Liver (tissue), 9 donors: Measurements from ENCODE around the gene EIF1AD. TPM values are rescaled to one million over a fixed set of nuclear protein-coding genes. Genes with fewer than 3 reads are reported as not detected.

ENCODE experiments used
- DNase-seq: peaks from one replicate; pipeline ENCODE4 v3.0.0-alpha.2; 2017; ENCODE audit warnings: low spot score
- H3K27ac ChIP-seq, 2 donors: one replicate each; pipeline ENCODE4 v1.7.0; 2013; ENCODE audit warnings: inconsistent platforms in 2 of 2, low read length in 2 of 2, control low read depth in 1 of 2, low read depth in 1 of 2, mild to moderate bottlenecking in 1 of 2
- H3K27me3 ChIP-seq, 4 donors: one replicate each; pipeline versions ENCODE4 v1.6.1 to v1.7.0; 2013; ENCODE audit warnings: low read length in 3 of 4, inconsistent platforms in 1 of 4, mild to moderate bottlenecking in 1 of 4, moderate library complexity in 1 of 4; ENCODE audit not compliant: control insufficient read depth in 4 of 4, insufficient read depth in 4 of 4
- H3K36me3 ChIP-seq, 4 donors: one replicate each; pipeline versions ENCODE4 v1.6.1 to v1.7.0; 2013; ENCODE audit warnings: low read length in 3 of 4, mild to moderate bottlenecking in 3 of 4, low read depth in 1 of 4, moderate library complexity in 1 of 4; ENCODE audit not compliant: control insufficient read depth in 4 of 4, insufficient read depth in 3 of 4
- H3K4me1 ChIP-seq, 4 donors: one replicate each; pipeline versions ENCODE4 v1.6.1 to v1.7.0; 2013; ENCODE audit warnings: low read length in 3 of 4, mild to moderate bottlenecking in 3 of 4, moderate library complexity in 1 of 4; ENCODE audit not compliant: control insufficient read depth in 4 of 4, insufficient read depth in 4 of 4
- H3K4me3 ChIP-seq, 3 donors: one replicate each; pipeline versions ENCODE4 v1.6.1 to v1.7.0; 2013; ENCODE audit warnings: low read length in 3 of 3, control low read depth in 1 of 3, low read depth in 1 of 3, mild to moderate bottlenecking in 1 of 3
- H3K9ac ChIP-seq, 2 donors: one replicate each; pipeline ENCODE4 v1.7.0; 2013; ENCODE audit warnings: low read length in 2 of 2, mild to moderate bottlenecking in 2 of 2, moderate library complexity in 2 of 2, control low read depth in 1 of 2, low read depth in 1 of 2
- H3K9me3 ChIP-seq, 4 donors: one replicate each; pipeline versions ENCODE4 v1.6.1 to v1.7.0; 2013; ENCODE audit warnings: low read length in 3 of 4; ENCODE audit not compliant: control insufficient read depth in 4 of 4
- EGR1 ChIP-seq, 2 donors: IDR thresholded peaks; 2 replicates each; pipeline ENCODE4 v1.6.1; 2016 to 2018; ENCODE audit warnings: antibody characterized with exemption in 2 of 2, low read depth in 2 of 2
- FOXA1 ChIP-seq: IDR thresholded peaks from 2 replicates; pipeline ENCODE4 v1.6.1; 2016; ENCODE audit warnings: antibody characterized with exemption
- GABPA ChIP-seq, 2 donors: IDR thresholded peaks in 1 of 2; conservative IDR thresholded peaks in 1 of 2; 2 replicates each; pipeline ENCODE4 v1.6.1; 2016; ENCODE audit warnings: antibody characterized with exemption in 2 of 2, mild to moderate bottlenecking in 1 of 2, moderate library complexity in 1 of 2
- HNF4A ChIP-seq, 2 donors: conservative IDR thresholded peaks; 2 replicates each; pipeline ENCODE4 v1.6.1; 2016; ENCODE audit warnings: antibody characterized with exemption in 2 of 2, mild to moderate bottlenecking in 2 of 2
- NR2F2 ChIP-seq: IDR thresholded peaks from 2 replicates; pipeline ENCODE4 v1.6.1; 2016; ENCODE audit warnings: antibody characterized with exemption
- RAD21 ChIP-seq, 2 donors: IDR thresholded peaks; 2 replicates each; pipeline ENCODE4 v1.6.1; 2016; ENCODE audit warnings: antibody characterized with exemption in 2 of 2, mild to moderate bottlenecking in 2 of 2
- SP1 ChIP-seq: IDR thresholded peaks from 2 replicates; pipeline ENCODE4 v1.6.1; 2018; ENCODE audit warnings: antibody characterized with exemption, mild to moderate bottlenecking
- TAF1 ChIP-seq: conservative IDR thresholded peaks from 2 replicates; pipeline ENCODE4 v1.6.1; 2016; ENCODE audit warnings: antibody characterized with exemption, mild to moderate bottlenecking
- WGBS: extraction: QIAGEN DNeasy Blood & Tissue Kit; methylation state at CpG from one replicate; pipeline ENCODE4 v1.1.7; 2013; 5-methylcytosine and 5-hydroxymethylcytosine counted together
- polyA plus RNA-seq, 2 donors: library from polyadenylated mRNA; stranded (reverse) in 1 of 2; unstranded in 1 of 2; fragments of 200-250 nt in 1 of 2; fragments of >200 nt in 1 of 2; fragmentation: Nextera tagmentation in 1 of 2; extraction: Ambion mirVana in 1 of 2; gene quantifications; one replicate each; pipeline versions ENCODE4 v1.2.1 to v1.2.3, GENCODE V29; 2013 to 2015
- total RNA-seq, 2 donors: library from RNA; depleted of rRNA; stranded (reverse); fragments of >200 nt; gene quantifications; one replicate each; pipeline ENCODE4 v1.2.3, GENCODE V29; 2014
- TF ChIP-seq, protein P1 (sequence below): IDR thresholded peaks from 2 replicates; pipeline ENCODE4 v1.6.1; 2016; ENCODE audit warnings: antibody characterized with exemption
- TF ChIP-seq, protein P2 (sequence below): fragments of 150-350 bp; IDR thresholded peaks from 2 replicates; pipeline ENCODE4 v1.5.1; 2017; ENCODE audit warnings: improper control_type of control experiment, low read depth, low read length; ENCODE audit not compliant: missing input control
- TF ChIP-seq, protein P3 (sequence below): IDR thresholded peaks from 2 replicates; pipeline ENCODE4 v1.6.1; 2016; ENCODE audit warnings: antibody characterized with exemption, mild to moderate bottlenecking
- donor health status: healthy.
- donor health status: healthy.
- donor health status: healthy.
- donor health status: healthy.
- donor health status: healthy.

Gene EIF1AD
- total and polyA plus RNA-seq, 4 donors: 6.3 to 18.2 (median 14.2) TPM

DNA sequence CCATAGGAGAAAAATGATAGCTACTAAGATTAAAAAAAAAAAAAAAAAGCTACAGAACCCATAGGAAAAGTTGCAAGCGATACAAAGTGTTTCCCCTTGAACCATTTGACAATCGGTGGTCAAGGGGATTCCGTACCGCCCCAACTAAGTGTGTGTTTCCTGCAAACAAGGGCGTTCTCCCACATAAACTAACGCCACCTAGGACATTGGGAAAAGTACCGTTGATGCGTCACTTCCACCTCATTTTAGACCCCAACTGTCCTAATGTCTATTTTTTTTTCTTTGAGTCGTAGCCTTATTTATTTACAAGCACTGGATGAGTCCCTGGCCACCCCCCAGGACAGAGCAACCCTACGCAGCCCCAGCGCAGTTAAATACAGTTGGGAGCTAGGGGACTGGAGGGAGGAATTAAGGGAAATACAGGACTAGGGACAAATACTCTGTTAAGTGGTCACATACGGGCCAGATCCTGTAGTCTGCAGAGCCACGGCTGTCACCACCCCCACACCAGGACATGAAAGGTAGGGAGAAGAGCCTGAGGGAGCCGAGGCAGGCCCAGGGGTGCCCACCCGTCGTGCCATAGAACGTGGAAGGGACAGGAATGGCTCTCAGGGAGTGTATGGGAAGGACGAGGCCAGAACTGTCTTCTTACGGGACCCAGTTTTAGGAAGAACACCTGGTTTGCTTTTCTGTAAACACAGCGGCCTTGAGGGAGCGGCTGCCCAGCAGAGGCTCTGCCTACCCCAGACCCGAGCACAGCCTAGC lies 19.0 kb downstream of the EIF1AD start:
- H3K36me3 ChIP-seq: peaks cover 6 to 15% (median 13%) of the 10 kb centered on the region in 4 donors
- no peak for DNase-seq
- 80% methylated on average over 22 of the region's 22 CpGs for WGBS

DNA sequence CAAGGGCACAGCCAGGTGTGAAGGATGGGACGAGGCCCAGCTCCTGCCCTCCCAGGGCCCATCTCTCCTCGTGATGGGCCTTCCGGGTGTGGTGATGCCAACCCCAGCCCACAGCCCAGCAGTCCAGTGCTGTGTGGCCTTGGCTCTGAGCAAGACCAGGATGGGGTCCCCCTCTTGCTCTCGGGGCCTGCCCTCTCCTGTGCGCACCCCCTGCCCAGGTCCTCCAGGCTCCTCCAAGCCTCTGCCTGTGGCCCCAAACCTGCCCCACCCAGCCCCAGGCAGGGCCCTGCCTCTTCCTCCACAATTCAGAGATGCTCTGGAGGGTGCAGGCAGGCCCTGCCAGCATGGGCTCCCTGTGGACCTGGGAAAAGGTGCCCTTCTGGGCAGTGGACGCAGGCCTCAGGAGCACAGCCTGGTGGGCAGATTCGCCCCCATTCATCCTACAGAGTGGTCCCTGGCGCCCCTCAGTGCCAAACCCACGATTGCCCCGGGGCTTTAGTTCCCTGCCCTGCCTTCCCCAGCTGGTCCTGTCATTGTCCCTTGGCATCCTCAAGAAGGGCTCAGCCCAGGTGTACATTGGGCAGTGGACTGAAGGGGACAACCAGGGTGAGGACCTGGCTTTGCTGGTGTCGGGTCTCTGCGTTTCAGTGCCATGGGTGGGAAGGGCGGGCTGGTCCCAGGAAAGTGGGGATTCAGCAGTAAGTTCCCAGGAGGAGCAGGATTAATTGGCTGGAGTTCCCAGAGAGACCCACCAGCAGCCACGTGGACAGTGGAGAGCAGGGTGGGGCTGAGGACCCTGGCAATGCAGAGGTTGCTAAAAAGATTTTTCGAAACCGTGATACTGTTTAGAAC lies 19.8 kb downstream of the EIF1AD start:
- H3K27ac ChIP-seq: no peak overlapping the region
- no peaks in the 10 kb centered on the region for H3K27me3 ChIP-seq
- peaks cover 11 to 23% (median 18%) of the 10 kb centered on the region in 4 donors for H3K36me3 ChIP-seq
- TF ChIP-seq, protein P1, sequence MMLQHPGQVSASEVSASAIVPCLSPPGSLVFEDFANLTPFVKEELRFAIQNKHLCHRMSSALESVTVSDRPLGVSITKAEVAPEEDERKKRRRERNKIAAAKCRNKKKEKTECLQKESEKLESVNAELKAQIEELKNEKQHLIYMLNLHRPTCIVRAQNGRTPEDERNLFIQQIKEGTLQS: no peak
- TF ChIP-seq EGR1 (IDR thresholded peaks at IDR 0.05; ENCODE audit: low read depth in 2 of 2) (no peak), GABPA (IDR thresholded peaks at IDR 0.05 in 1 of 2, conservative IDR thresholded peaks at IDR 0.05 in 1 of 2) (no peak), SP1 (no peak)
- TF ChIP-seq, protein P2, sequence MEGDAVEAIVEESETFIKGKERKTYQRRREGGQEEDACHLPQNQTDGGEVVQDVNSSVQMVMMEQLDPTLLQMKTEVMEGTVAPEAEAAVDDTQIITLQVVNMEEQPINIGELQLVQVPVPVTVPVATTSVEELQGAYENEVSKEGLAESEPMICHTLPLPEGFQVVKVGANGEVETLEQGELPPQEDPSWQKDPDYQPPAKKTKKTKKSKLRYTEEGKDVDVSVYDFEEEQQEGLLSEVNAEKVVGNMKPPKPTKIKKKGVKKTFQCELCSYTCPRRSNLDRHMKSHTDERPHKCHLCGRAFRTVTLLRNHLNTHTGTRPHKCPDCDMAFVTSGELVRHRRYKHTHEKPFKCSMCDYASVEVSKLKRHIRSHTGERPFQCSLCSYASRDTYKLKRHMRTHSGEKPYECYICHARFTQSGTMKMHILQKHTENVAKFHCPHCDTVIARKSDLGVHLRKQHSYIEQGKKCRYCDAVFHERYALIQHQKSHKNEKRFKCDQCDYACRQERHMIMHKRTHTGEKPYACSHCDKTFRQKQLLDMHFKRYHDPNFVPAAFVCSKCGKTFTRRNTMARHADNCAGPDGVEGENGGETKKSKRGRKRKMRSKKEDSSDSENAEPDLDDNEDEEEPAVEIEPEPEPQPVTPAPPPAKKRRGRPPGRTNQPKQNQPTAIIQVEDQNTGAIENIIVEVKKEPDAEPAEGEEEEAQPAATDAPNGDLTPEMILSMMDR: no peak
- DNase-seq: no peak
- no peak overlapping the region for H3K4me3 ChIP-seq
- 84% methylated on average over 16 of the region's 16 CpGs for WGBS
- no peaks in the 10 kb centered on the region for H3K9me3 ChIP-seq
- no peaks in the 10 kb centered on the region for H3K4me1 ChIP-seq
- no peak overlapping the region for H3K9ac ChIP-seq

More for the DNA sequence above, 19.0 kb downstream of the EIF1AD start:
- Histone ChIP-seq H3K9me3 (no peaks in the 10 kb centered on the region), H3K27ac (no peak overlapping the region), H3K4me1 (no peaks in the 10 kb centered on the region), H3K9ac (no peak overlapping the region), H3K27me3 (no peaks in the 10 kb centered on the region), H3K4me3 (no peak overlapping the region)
- TF ChIP-seq TAF1: no peak
- TF ChIP-seq FOXA1: no peak
- TF ChIP-seq, protein P2: no peak
- TF ChIP-seq NR2F2: no peak
- TF ChIP-seq EGR1 (IDR thresholded peaks at IDR 0.05; ENCODE audit: low read depth in 2 of 2): no peak
- no peak for TF ChIP-seq HNF4A (conservative IDR thresholded peaks at IDR 0.05)
- TF ChIP-seq SP1: no peak
- no peak for TF ChIP-seq GABPA (IDR thresholded peaks at IDR 0.05 in 1 of 2, conservative IDR thresholded peaks at IDR 0.05 in 1 of 2)
- TF ChIP-seq RAD21 (IDR thresholded peaks at IDR 0.05): no peak
- TF ChIP-seq, protein P3, sequence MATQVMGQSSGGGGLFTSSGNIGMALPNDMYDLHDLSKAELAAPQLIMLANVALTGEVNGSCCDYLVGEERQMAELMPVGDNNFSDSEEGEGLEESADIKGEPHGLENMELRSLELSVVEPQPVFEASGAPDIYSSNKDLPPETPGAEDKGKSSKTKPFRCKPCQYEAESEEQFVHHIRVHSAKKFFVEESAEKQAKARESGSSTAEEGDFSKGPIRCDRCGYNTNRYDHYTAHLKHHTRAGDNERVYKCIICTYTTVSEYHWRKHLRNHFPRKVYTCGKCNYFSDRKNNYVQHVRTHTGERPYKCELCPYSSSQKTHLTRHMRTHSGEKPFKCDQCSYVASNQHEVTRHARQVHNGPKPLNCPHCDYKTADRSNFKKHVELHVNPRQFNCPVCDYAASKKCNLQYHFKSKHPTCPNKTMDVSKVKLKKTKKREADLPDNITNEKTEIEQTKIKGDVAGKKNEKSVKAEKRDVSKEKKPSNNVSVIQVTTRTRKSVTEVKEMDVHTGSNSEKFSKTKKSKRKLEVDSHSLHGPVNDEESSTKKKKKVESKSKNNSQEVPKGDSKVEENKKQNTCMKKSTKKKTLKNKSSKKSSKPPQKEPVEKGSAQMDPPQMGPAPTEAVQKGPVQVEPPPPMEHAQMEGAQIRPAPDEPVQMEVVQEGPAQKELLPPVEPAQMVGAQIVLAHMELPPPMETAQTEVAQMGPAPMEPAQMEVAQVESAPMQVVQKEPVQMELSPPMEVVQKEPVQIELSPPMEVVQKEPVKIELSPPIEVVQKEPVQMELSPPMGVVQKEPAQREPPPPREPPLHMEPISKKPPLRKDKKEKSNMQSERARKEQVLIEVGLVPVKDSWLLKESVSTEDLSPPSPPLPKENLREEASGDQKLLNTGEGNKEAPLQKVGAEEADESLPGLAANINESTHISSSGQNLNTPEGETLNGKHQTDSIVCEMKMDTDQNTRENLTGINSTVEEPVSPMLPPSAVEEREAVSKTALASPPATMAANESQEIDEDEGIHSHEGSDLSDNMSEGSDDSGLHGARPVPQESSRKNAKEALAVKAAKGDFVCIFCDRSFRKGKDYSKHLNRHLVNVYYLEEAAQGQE: no peak
